Activated CD4-positive, alpha-beta T cell treated with anti-CD3 and anti-CD28 coated beads for 1 hour (primary cell): ENCODE data around the gene HOXC13.

ENCODE experiments used
- DNase-seq: peaks from one replicate; pipeline ENCODE4 v3.0.0-alpha.2; 2020

The HOXC13 gene

DNA sequence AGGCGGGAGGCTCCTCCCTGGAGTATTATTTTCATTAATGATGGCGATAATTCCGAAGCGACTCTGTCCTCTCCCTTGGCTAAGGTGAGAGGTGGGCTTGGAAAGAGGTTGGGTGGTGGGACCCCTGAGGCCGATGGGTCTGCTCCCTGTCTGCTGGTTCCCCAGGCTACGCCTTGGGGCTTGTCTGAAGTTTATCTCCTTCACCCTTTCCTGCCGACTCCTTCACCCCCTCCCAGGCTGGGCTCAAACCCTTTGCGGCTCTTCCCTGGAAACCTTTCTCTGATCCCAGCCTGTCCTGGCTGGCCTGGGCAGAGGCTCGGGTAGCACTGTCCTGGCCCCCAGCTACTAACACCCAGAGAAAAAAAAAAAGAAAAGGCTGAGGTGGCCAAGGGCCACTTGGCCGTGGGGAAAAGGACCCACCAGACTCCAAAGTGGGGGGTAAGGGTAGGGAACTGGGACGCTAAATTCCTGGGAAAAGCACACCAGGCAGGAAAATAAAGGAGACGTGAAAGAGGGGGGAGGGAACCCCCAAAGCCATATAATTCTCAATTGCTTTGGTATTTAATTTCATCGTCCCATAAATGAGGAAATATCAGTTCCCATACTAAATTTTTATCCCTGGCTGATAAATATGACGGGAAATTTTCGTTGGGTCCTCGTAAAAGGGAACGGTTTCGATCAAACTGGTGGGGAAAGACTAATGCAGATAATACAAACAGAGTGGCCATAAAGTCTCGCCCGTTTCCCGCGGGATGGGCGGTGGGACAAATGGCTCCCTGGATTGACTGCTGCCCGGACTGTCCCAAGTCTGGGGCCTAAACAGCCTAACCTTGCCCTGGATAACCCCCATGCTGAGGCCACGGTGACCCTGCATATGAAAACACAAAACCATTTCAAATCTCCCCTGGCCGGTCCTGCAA lies 44.3 kb downstream of the HOXC13 start:
- no peak for DNase-seq

DNA sequence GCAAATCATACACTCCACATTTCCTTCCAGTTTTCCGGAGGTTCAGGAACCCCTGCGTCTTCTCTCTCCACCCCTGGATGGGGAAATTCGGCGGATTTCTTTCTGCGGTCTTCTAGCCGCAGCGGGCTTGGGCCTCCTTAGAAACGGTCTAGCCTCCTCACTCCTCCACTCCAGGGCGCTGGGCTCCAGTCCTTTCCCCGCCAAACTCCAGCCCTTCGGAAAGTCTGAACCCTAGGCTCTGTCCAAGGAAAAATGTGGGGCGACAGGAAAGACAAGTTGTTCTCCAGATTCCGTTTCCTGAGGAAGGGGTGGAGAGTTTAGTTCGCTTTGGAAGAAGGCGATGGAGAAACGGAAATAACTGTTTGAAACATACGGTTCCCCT lies 44.9 kb downstream of the HOXC13 start:
- DNase-seq: no peak

GRCh38 chr12:53983950-53984572 lies 45.4 kb downstream of the HOXC13 start:
- no peak for DNase-seq

GRCh38 chr12:53984901-53985691 lies 46.5 kb downstream of the HOXC13 start, which contains the start of gene HOXC10:
HOXC10 (plus strand) TSS chr12:53985146; CDS start chr12:53985260, 114 bp downstream.
- peak; percentile 68 for DNase-seq

- DNase-seq: no peak
These were observed 47.0 kb downstream of the HOXC13 start for GRCh38 chr12:53985692-53985993.

DNA sequence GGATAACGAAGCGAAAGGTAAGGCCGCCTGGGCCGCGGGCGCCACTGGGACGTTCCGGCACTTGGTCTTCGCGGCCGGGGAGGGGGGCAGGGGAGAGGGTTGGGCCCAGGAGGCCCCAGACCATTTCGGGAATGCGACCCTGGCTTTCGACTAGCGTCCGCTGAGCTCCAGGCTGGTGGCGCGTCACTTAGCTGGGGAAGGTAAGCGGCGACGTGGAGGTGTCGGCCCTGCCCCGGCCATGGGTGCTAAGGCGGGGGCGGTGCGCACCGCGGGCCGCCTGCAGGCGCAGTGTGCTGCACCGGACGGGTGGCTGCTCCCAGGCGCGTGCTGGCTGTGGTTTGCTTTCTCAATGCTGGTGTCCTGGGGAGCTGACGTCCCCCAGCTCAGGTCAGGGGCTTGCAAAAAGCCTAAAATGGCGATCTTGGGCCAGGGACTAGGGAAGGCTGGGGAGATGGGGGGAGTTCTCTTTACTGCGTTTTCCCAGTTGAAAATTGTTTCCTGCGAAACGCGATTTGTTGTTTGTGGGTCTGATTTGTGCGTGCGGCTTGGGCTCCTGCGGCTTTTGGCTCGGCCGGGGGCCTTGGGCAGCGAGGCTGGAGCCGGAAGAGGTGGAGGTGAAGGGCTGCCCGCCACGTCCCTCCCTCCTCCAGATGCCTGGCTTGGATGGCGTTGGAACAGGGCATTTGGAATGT lies 47.5 kb downstream of the HOXC13 start:
- DNase-seq: no peak

DNA sequence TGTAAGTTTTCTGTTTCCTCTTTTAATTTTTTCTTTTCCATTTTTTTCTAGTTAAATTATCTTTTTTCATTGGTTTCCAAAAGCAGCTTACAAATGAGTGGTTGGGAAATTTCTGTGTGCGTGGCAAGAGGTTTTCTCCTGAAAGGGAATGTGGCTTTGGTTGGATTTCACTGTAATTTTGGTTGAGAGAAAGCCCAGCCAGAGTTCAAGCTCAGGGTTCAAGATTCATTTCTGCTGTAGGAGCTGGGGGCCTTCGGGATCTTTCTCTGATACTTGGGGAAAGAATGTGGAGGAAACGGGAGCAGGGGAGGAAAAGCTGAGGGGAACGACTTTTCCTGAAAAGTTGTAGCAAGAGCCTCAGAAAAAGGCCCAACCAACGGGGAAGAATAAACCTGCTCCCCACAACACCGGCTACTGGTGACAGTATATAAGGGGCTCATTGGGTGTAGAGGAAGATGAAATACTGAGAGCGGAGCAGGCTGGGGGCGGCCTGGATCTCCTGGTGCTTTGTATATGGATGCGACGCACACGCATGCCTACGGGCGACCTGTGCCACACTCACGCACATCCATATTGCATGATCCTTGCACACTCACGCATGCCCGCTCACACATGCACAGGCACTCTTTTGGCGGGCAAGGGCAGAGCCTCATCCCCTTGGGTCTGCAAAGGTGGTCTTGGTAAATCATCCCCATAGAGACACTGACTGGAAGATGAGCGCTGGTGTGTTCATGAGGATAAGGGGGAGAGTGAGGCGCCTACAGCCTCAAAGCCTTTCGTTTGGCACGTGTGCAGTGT lies 48.3 kb downstream of the HOXC13 start:
- DNase-seq: no peak

- no peak for DNase-seq
These were observed 49.2 kb downstream of the HOXC13 start for GRCh38 chr12:53987787-53988230.

GRCh38 chr12:53988541-53989226 lies 50.1 kb downstream of the HOXC13 start:
- no peak for DNase-seq

DNA sequence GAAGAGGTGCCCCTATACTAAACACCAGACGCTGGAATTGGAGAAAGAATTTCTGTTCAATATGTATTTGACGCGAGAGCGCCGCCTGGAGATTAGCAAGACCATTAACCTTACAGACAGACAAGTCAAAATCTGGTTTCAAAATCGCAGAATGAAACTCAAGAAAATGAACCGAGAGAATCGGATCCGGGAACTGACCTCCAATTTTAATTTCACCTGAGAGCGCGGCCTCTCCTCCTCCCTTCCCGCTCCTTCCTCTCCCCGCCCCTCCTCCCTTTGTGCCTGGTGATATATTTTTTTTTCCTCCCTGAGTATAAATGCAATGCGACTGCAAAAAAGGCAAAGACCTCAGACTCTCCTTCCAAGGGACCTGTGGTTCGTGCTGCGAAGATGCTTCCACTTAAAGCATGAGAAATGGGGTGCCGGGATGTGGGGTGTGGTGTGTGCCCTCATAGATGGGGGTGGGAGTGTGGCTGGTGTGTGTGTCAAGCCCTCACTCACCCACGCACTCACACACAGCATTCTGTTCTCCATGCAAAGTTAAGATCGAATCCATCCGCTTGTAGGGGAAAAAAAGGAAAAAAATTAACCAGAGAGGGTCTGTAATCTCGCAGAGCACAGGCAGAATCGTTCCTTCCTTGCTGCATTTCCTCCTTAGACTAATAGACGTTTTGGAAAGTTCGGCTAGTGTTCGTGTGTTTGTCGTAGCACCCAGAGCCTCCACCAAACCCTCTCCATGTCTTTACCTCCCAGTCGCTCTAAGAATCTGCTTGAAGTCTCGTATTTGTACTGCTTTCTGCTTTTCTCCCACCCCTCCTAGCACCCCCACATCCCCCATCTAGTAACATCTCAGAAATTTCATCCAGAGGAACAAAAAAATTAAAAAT lies 50.8 kb downstream of the HOXC13 start:
- DNase-seq: no peak

- no peak for DNase-seq
These were observed 51.9 kb downstream of the HOXC13 start for GRCh38 chr12:53990311-53991076.

GRCh38 chr12:53991077-53991460 lies 52.4 kb downstream of the HOXC13 start:
- DNase-seq: no peak

- DNase-seq: no peak
These were observed 53.8 kb downstream of the HOXC13 start for GRCh38 chr12:53992377-53992889.

GRCh38 chr12:53993162-53994008 lies 54.8 kb downstream of the HOXC13 start:
- DNase-seq: no peak

GRCh38 chr12:53994009-53994263 lies 55.3 kb downstream of the HOXC13 start:
- DNase-seq: no peak

DNA sequence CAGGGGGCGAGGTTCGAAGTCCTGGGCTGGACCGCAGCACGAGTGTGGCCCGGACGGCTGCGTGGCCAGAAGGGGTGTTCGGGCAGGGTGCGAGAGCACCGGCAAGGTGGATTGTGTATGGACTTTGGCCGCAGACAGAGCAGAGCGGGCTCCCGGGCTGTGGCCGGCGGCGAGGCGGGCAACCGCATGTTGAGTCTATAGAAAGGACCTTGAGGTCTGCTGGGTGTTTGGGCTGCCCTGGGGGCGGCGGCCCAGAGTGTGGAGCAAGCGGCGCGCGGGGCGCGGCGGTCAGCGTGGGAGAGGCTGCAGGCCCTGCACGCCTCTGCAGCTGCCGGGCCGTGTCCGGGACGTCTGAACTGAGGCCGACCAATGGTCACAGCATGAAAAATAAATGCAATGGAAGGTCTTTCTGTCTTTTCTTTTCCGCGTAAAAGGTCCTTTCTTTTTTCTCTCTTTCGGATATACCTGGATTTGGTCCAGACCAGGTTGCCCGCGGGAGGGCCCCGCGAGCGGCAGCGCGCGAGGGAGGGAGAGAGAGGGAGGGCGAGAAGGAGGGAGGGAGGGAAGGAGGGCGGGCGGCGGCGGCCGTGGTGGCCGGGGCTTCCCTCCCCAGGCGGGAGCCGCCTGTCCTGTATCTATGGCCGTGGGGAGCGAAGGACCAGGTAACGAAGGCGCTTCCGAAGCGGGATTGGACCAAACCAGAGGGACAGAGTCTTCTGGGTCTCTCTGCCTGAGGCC lies 55.8 kb downstream of the HOXC13 start:
- DNase-seq: no peak

DNA sequence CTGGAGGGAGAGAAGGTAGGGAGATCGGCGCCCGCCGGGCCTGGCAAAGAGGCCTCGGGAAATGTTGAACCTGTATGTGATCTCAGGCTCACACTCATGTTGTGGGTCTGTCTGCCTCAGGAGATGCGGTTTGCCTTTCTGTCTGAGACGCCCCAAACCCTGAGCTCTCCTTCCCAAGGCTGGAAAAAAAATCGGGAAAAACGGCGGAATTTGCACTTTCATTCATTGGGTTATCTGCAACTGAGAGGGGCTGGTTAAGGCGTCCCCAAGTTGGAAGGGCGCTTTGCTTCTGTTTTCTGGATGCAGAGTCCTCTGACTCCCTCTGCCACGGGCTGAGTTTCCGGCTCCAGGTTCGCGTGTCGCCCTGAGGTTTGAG lies 56.4 kb downstream of the HOXC13 start:
- no peak for DNase-seq
